RWPE1 (cell line): Measurements from ENCODE around the gene SYNGR3.
A peak's percentile ranks its signal among the peaks of the same experiment; 100 is the strongest.
"Not testable (repeated sequence)": the region's sequence is repeated elsewhere in the genome, so short reads cannot be mapped to it uniquely, and the experiment has no call there.

ENCODE experiments used
- CTCF ChIA-PET: fragments of 350-600 bp; sonication (Branson Sonifier 250); formaldehyde crosslinking; extraction: SDS; loops from one replicate; lab custom pipeline; 2021; lab: Yijun Ruan, JAX
- POLR2A ChIA-PET: fragments of 400-600 bp; formaldehyde crosslinking; extraction: SDS; loops from one replicate; lab custom pipeline; 2020; ENCODE audit warnings: antibody characterized with exemption; ENCODE audit not compliant: low non-redundant PET; lab: Yijun Ruan, JAX
- DNase-seq: peaks from one replicate; pipeline ENCODE4 v3.0.0; 2012; ENCODE audit warnings: low spot score
- H3K27ac ChIP-seq: fragments of 450-650 bp; 2 replicates; pipeline ENCODE4 v1.5.1; 2017
- CTCF ChIP-seq: fragments of 450-650 bp; conservative IDR thresholded peaks from 2 replicates; pipeline ENCODE4 v1.5.1; 2017; ENCODE audit warnings: low read depth, mild to moderate bottlenecking

Gene SYNGR3

GRCh38 chr16:1949507-1949906 is 40.3 kb upstream of the SYNGR3 start:
- ChIA-PET POLR2A (no interaction called here), CTCF (interaction anchor here (0.6 kb wide), 1 partner anchor 58 kb away, joined by 3 read pairs; no protein-coding TSS in a partner anchor)
- no peak for TF ChIP-seq CTCF
- no peak overlapping the region for H3K27ac ChIP-seq
- DNase-seq: no peak

- peak overlapping the region; percentile 45 for H3K27ac ChIP-seq
- DNase-seq: no peak
- TF ChIP-seq CTCF: no peak
- ChIA-PET CTCF (interaction anchor here (0.6 kb wide), 1 partner anchor 88 kb away, joined by 3 read pairs; no protein-coding TSS in a partner anchor), POLR2A (no interaction called here)
Measured at GRCh38 chr16:1950047-1950446, 39.7 kb upstream of the SYNGR3 start.

GRCh38 chr16:1950559-1950958 is 39.2 kb upstream of the SYNGR3 start:
- TF ChIP-seq CTCF: no peak
- POLR2A ChIA-PET: no interaction called here
- H3K27ac ChIP-seq: peak overlapping the region; percentile 45
- CTCF ChIA-PET: interaction anchor here (0.6 kb wide), 1 partner anchor 89 kb away, joined by 3 read pairs; no protein-coding TSS in a partner anchor
- DNase-seq: no peak

GRCh38 chr16:1953734-1954133 is 36.0 kb upstream of the SYNGR3 start:
- CTCF ChIA-PET: no interaction called here
- POLR2A ChIA-PET: no interaction called here

GRCh38 chr16:1957434-1958142 is 32.2 kb upstream of the SYNGR3 start:
- CTCF ChIA-PET: not testable (repeated sequence)

More at GRCh38 chr16:1953734-1954133, 36.0 kb upstream of the SYNGR3 start:
- no peak for DNase-seq
- no peak for TF ChIP-seq CTCF
- no peak overlapping the region for H3K27ac ChIP-seq

GRCh38 chr16:1958143-1958491 is 31.7 kb upstream of the SYNGR3 start:
- CTCF ChIA-PET, POLR2A ChIA-PET, DNase-seq, H3K27ac ChIP-seq: not testable (repeated sequence)

More at GRCh38 chr16:1957434-1958142, 32.2 kb upstream of the SYNGR3 start:
- DNase-seq, H3K27ac ChIP-seq, POLR2A ChIA-PET: not testable (repeated sequence)

GRCh38 chr16:1958715-1959268 is 31.0 kb upstream of the SYNGR3 start:
- ChIA-PET CTCF (no interaction called here), POLR2A (no interaction called here)
- DNase-seq: no peak
- H3K27ac ChIP-seq: peak overlapping the region; percentile 94
- TF ChIP-seq CTCF: no peak
